ENCODE results near the gene SLC22A17. TPM values are rescaled to one million over a fixed set of nuclear protein-coding genes. Genes with fewer than 3 reads are reported as not detected.

Gene SLC22A17
- total and polyA plus RNA-seq, 10 of the 15 experiments (the other 5 are each of a cell fraction or from before 2014, with no cell fraction given) = not detected

DNA sequence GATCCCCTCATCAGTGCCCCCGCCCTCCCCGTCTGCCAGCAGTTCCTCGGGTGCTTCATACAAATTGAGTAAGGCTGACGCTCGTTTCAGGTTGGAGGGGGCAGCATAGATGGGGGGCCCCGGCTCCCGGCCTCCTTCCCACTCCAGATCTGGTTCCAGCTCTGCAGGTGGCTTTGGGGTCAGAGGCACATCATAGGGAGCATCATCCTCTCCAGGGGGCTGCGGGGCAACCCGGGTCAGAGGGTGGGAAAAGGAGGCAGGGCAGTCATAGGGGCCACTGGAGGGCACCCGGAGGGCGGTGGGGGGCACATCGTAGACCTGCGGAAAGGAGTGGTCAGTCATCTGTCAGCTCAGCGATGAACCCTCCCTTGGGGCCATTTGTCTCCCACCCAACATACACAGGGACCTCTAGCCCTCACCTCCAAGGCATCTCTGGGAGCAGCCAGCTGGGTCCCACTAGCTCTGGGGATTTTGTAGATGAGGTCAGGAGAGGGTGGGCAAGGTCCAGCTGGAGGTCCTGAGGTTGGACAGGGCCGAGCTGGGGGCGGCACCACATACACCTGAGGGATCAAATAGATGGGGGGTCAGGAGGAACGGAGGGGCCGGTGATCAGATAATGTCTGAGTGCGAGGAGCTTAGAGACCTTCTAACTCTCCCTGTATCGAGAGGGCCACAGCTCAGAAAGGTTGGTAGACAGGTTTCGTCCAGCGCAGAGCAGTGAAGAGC, 7.2 kb upstream of the SLC22A17 start:
- H3K4me2 ChIP-seq (ENCODE audit: control insufficient read depth, insufficient read depth) = no peak overlapping the region
- ChIA-PET SMC1A (ENCODE audit: uncharacterized antibody, unreplicated experiment) (no interaction called here), POLR2A (no interaction called here), CTCF (interaction anchor here (0.9 to 1.4 kb wide), 6 partner anchors 17 to 239 kb away, joined by 3 to 5 read pairs (median 4); no protein-coding TSS in a partner anchor), RAD21 (ENCODE audit: unreplicated experiment) (interaction anchor here (1.4 kb wide), 1 partner anchor 239 kb away, joined by 4 read pairs; no protein-coding TSS in a partner anchor)
- H3K27ac ChIP-seq (ENCODE audit: control insufficient read depth, insufficient read depth) = no peak overlapping the region
- in situ Hi-C loops (cut with MboI) (no loop called here), intact Hi-C loops (cut with micrococcal nuclease; ENCODE audit: unreplicated experiment) (no loop called here)
- no peaks in the 10 kb centered on the region for H3K36me3 ChIP-seq (ENCODE audit: control insufficient read depth in 2 of 2, insufficient read depth in 2 of 2, low read length in 1 of 2)
- no TSS peak for BruUV-seq (replicated peaks)
- WGBS (ENCODE audit: insufficient coverage, insufficient replicate concordance, low lambda C conversion rate, missing lambda C conversion rate) = 37% methylated on average over 17 of the region's 22 CpGs
- FAIRE-seq (no peak), ATAC-seq (no peak), DNase-seq (ENCODE audit: low read depth, low spot score) (no peak)
- TF ChIP-seq RBBP5 (conservative IDR thresholded peaks at IDR 0.05) (no peak), ZNF384 (IDR thresholded peaks at IDR 0.05; ENCODE audit: borderline replicate concordance, low read depth, low read length) (no peak), RELA (IDR thresholded peaks at IDR 0.05; ENCODE audit: borderline replicate concordance, partially characterized antibody) (no peak)
- no peaks in the 10 kb centered on the region for H3K79me2 ChIP-seq (ENCODE audit: control insufficient read depth, insufficient read depth, low read length)
- no peaks in the 10 kb centered on the region for H3K9me3 ChIP-seq (replicated peaks; ENCODE audit: control insufficient read depth, insufficient read depth, low read length)
- no peak overlapping the region for H3K9ac ChIP-seq (ENCODE audit: control insufficient read depth, insufficient read depth, low read length)
- H3K4me1 ChIP-seq (ENCODE audit: control insufficient read depth, insufficient read depth, low read length) = no peaks in the 10 kb centered on the region
- no peak overlapping the region for H3K4me3 ChIP-seq
- H3K27me3 ChIP-seq (replicated peaks in 1 of 2; ENCODE audit: control insufficient read depth in 2 of 2, insufficient read depth in 2 of 2, low read length in 1 of 2) = peaks cover 0 to 7% of the 10 kb centered on the region in 2 experiments; a peak in 3 of 4 replicates
- H2AFZ ChIP-seq (ENCODE audit: control insufficient read depth, low read depth, low read length) = no peak overlapping the region
- H4K20me1 ChIP-seq (ENCODE audit: control insufficient read depth, insufficient read depth) = no peaks in the 10 kb centered on the region

DNA sequence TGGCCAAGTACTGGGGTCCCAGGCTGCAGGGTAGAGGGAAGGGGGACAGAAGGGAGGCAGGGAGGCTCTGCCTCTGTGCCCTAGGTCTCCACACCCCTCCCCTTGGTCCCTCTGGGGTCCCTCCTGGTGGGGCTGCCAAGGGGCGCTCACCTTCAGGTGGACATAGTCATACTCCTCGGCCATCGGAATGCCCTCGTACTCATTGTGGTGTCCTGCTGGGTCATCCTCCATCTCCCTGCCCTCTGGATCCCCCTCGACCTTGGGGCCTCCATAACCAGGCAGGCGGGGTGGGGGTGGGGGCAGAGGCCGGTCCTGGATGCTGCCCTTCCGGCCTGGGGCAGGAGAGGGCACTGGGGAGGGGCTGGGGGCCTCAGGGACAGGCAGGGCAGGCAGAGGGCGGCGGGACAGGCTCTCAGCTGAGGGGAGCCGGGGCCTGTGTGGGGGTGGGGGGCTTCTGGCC, 6.5 kb upstream of the SLC22A17 start:
- ChIA-PET CTCF (no interaction called here), SMC1A (ENCODE audit: uncharacterized antibody, unreplicated experiment) (no interaction called here), POLR2A (no interaction called here), RAD21 (ENCODE audit: unreplicated experiment) (no interaction called here)
- H3K27ac ChIP-seq (ENCODE audit: control insufficient read depth, insufficient read depth) = no peak overlapping the region
- no peaks in the 10 kb centered on the region for H4K20me1 ChIP-seq (ENCODE audit: control insufficient read depth, insufficient read depth)
- no peak overlapping the region for H2AFZ ChIP-seq (ENCODE audit: control insufficient read depth, low read depth, low read length)
- H3K4me1 ChIP-seq (ENCODE audit: control insufficient read depth, insufficient read depth, low read length) = no peaks in the 10 kb centered on the region
- H3K27me3 ChIP-seq (replicated peaks in 1 of 2; ENCODE audit: control insufficient read depth in 2 of 2, insufficient read depth in 2 of 2, low read length in 1 of 2) = peaks cover 0 to 4% of the 10 kb centered on the region in 2 experiments; a peak in 2 of 4 replicates
- intact Hi-C loops (cut with micrococcal nuclease; ENCODE audit: unreplicated experiment) (no loop called here), in situ Hi-C loops (cut with MboI) (no loop called here)
- ATAC-seq (no peak), FAIRE-seq (no peak), DNase-seq (ENCODE audit: low read depth, low spot score) (no peak)
- no peak overlapping the region for H3K4me3 ChIP-seq
- WGBS (ENCODE audit: insufficient coverage, insufficient replicate concordance, low lambda C conversion rate, missing lambda C conversion rate) = 5% methylated on average over 8 of the region's 11 CpGs
- no peaks in the 10 kb centered on the region for H3K79me2 ChIP-seq (ENCODE audit: control insufficient read depth, insufficient read depth, low read length)
- no peak overlapping the region for H3K4me2 ChIP-seq (ENCODE audit: control insufficient read depth, insufficient read depth)
- no TSS peak for BruUV-seq (replicated peaks)
- TF ChIP-seq CHD4 (IDR thresholded peaks at IDR 0.05) = no peak
- TF ChIP-seq ZNF274 (IDR thresholded peaks at IDR 0.05; ENCODE audit: insufficient read depth, insufficient read length) = no peak
- TF ChIP-seq GABPA (IDR thresholded peaks at IDR 0.05; ENCODE audit: low read depth) = no peak
- H3K9me3 ChIP-seq (replicated peaks; ENCODE audit: control insufficient read depth, insufficient read depth, low read length) = no peaks in the 10 kb centered on the region
- no peak overlapping the region for H3K9ac ChIP-seq (ENCODE audit: control insufficient read depth, insufficient read depth, low read length)
- no peaks in the 10 kb centered on the region for H3K36me3 ChIP-seq (ENCODE audit: control insufficient read depth in 2 of 2, insufficient read depth in 2 of 2, low read length in 1 of 2)
